Progenitor cell of endocrine pancreas (in vitro differentiated cells): ENCODE data around the gene RPAIN. TPM values are rescaled to one million over a fixed set of nuclear protein-coding genes. Genes with fewer than 3 reads are reported as not detected.

Experiments used
- DNase-seq: peaks from one replicate; pipeline ENCODE4 v3.0.0; 2021; ENCODE audit warnings: low spot score; ENCODE audit not compliant: unreplicated experiment
- H3K27ac Mint-ChIP-seq: 2 replicates; pipeline ENCODE4 v1.8.0; 2021; ENCODE audit warnings: mild to moderate bottlenecking, moderate library complexity, mixed read lengths
- H3K27me3 Mint-ChIP-seq: 2 replicates; pipeline ENCODE4 v1.8.0; 2021; ENCODE audit warnings: mixed read lengths
- H3K36me3 Mint-ChIP-seq: 2 replicates; pipeline ENCODE4 v1.8.0; 2022; ENCODE audit warnings: mixed read lengths; ENCODE audit not compliant: insufficient read depth
- H3K4me1 Mint-ChIP-seq: 2 replicates; pipeline ENCODE4 v1.8.0; 2021; ENCODE audit warnings: low read depth, mixed read lengths
- H3K4me3 Mint-ChIP-seq: 2 replicates; pipeline ENCODE4 v1.8.0; 2021; ENCODE audit warnings: low read depth, mild to moderate bottlenecking, moderate library complexity, mixed read lengths
- H3K9me3 Mint-ChIP-seq: 2 replicates; pipeline ENCODE4 v1.8.0; 2021; ENCODE audit warnings: low read depth, mixed read lengths
- total RNA-seq: library from RNA; stranded (reverse); gene quantifications from 2 replicates; pipeline ENCODE4 v1.2.1, GENCODE V29; 2021
- TF ChIP-seq, protein P1 (sequence below): fragments of 200-600 bp; sonication (generic); IDR thresholded peaks from one replicate; pipeline ENCODE4 v1.5.0; 2021; ENCODE audit warnings: antibody characterized with exemption, mild to moderate bottlenecking; ENCODE audit not compliant: unreplicated experiment

The RPAIN gene
- total RNA-seq, 1 donor from 2014 or later: 115 TPM

DNA sequence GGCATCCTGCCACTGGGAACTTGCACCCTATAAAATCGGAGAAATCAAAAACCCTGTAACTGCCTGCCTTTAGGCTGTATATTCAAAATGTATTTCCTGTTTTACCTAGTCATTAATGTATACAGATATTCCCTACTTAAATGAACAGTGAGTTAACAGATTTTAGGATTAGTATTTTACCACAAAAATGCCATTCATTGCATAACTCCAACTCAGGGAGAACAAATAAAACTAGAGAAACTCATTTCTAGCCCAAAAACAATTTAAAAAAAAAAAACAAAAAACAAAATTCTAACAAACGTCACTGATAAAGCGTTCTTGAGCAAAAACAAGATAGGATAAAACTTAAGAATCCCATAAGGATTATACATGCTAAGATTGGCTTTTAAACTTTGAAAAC lies 52.5 kb downstream of the RPAIN start:
- H3K4me3 Mint-ChIP-seq: no peak overlapping the region
- H3K9me3 Mint-ChIP-seq: no peaks in the 10 kb centered on the region
- H3K27me3 Mint-ChIP-seq: no peaks in the 10 kb centered on the region
- H3K4me1 Mint-ChIP-seq: peaks cover 6% of the 10 kb centered on the region
- H3K27ac Mint-ChIP-seq: no peak overlapping the region
- no peak for DNase-seq
- peaks cover 26% of the 10 kb centered on the region for H3K36me3 Mint-ChIP-seq
- TF ChIP-seq, protein P1, sequence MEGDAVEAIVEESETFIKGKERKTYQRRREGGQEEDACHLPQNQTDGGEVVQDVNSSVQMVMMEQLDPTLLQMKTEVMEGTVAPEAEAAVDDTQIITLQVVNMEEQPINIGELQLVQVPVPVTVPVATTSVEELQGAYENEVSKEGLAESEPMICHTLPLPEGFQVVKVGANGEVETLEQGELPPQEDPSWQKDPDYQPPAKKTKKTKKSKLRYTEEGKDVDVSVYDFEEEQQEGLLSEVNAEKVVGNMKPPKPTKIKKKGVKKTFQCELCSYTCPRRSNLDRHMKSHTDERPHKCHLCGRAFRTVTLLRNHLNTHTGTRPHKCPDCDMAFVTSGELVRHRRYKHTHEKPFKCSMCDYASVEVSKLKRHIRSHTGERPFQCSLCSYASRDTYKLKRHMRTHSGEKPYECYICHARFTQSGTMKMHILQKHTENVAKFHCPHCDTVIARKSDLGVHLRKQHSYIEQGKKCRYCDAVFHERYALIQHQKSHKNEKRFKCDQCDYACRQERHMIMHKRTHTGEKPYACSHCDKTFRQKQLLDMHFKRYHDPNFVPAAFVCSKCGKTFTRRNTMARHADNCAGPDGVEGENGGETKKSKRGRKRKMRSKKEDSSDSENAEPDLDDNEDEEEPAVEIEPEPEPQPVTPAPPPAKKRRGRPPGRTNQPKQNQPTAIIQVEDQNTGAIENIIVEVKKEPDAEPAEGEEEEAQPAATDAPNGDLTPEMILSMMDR: no peak

DNA sequence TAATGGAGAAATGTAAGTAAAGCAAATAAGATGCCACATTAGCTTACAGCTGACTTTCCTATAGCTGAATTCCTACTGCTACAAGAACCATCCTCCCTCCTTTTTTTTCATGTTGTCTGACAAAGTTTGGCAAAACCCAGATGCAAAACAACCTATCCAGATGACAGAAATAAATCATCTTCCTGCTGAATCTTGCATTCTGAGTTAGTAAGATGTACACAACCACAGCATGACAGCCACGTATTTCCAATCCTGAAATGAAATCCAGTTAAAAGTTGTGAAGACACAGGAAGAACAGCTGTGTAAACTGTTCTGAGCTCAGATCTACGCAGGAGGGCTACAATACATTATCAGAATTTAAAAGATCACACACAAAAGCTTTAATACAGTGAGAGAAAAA lies 53.9 kb downstream of the RPAIN start:
- Mint-ChIP-seq H3K9me3 (no peaks in the 10 kb centered on the region), H3K4me3 (no peak overlapping the region), H3K27ac (no peak overlapping the region), H3K27me3 (no peaks in the 10 kb centered on the region), H3K4me1 (no peaks in the 10 kb centered on the region), H3K36me3 (peaks cover 37% of the 10 kb centered on the region)
- TF ChIP-seq, protein P1: no peak
- DNase-seq: no peak

DNA sequence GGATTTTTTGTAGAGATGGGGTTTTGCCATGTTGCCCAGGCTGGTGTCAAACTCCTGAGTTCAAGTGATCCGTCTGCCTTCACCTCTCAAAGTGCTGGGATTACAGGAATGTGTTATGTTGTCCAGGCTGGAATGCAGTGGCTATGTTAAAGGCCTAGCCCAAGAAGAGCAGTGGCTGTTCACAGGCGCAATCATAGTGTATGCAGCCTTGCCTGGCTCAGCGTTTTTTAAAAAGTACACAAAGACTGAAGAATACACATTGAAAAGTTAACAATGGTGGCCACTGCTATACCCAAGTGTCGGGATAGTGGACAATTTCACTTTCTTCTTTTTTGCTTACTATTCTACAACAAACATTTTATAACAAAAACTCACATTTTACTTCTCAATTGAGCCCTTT lies 59.0 kb downstream of the RPAIN start:
- Mint-ChIP-seq H3K4me1 (peaks cover 1% of the 10 kb centered on the region), H3K27ac (no peak overlapping the region), H3K27me3 (no peaks in the 10 kb centered on the region), H3K36me3 (peaks cover 47% of the 10 kb centered on the region), H3K4me3 (no peak overlapping the region), H3K9me3 (no peaks in the 10 kb centered on the region)
- DNase-seq: no peak
- TF ChIP-seq, protein P1: no peak

DNA sequence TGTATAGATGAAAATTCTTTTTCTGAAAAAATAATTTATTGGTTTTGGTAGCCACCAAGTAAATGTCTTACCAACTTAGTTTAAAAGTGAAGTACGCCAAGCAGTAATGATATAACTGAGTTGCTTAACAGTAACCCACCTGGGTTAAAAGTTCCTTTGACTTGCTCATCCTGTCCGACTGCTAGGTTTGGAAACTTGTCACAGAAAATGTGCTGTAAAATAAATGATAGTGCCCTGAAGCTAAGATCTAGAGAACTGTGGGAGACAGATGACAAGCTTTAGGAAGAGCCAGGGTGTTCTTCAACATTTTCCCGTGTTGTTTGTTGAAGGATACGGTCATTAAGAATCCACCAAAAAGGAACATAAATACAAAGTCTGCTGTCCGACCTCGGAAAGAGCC lies 61.0 kb downstream of the RPAIN start:
- TF ChIP-seq, protein P1: no peak
- Mint-ChIP-seq H3K27me3 (no peaks in the 10 kb centered on the region), H3K4me1 (peaks cover 12% of the 10 kb centered on the region), H3K36me3 (peaks cover 38% of the 10 kb centered on the region), H3K9me3 (no peaks in the 10 kb centered on the region), H3K4me3 (no peak overlapping the region), H3K27ac (no peak overlapping the region)
- no peak for DNase-seq

DNA sequence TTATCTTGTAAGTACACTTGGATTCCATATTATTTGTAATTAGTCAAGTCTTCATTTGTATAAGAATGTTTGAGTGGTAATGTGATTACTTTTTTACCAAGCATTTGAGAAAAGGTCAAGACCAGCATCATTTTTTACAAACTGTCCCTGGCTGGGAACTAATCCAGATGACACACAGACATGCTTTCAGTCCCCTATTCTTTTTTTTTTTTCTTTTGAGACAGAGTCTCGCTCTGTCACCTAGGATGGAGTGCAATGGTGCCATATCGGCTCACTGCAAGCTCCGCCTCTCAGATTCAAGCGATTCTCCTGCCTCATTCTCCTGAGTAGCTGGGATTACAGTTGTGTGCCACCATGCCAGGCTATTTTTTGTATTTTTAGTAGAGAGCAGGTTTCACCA lies 61.5 kb downstream of the RPAIN start:
- no peak overlapping the region for H3K27ac Mint-ChIP-seq
- H3K9me3 Mint-ChIP-seq: no peaks in the 10 kb centered on the region
- H3K36me3 Mint-ChIP-seq: peaks cover 36% of the 10 kb centered on the region
- TF ChIP-seq, protein P1: no peak
- DNase-seq: no peak
- H3K4me1 Mint-ChIP-seq: peaks cover 12% of the 10 kb centered on the region
- no peak overlapping the region for H3K4me3 Mint-ChIP-seq
- no peaks in the 10 kb centered on the region for H3K27me3 Mint-ChIP-seq

Other genes with a start within 250 kb of the RPAIN start
- 23.8 and 26.1 TPM in 2 replicates for gene ZNF594, start 228.3 kb upstream of the RPAIN start, total RNA-seq
- not detected in 2 replicates for gene SCIMP, start 185.3 kb upstream of the RPAIN start, total RNA-seq
- 46.2 and 50.1 TPM in 2 replicates for gene RABEP1, start 137.9 kb upstream of the RPAIN start, total RNA-seq
- gene NUP88, start 520 bp upstream of the RPAIN start, total RNA-seq: 64.9 and 79.0 TPM in 2 replicates
- 108 and 123 TPM in 2 replicates for gene C1QBP, start 19.0 kb downstream of the RPAIN start, total RNA-seq
- 26.0 and 26.9 TPM in 2 replicates for gene DHX33, start 48.8 kb downstream of the RPAIN start, total RNA-seq
- gene DERL2, start 66.0 kb downstream of the RPAIN start, total RNA-seq: 84.6 and 94.4 TPM in 2 replicates
- gene MIS12, start 66.4 kb downstream of the RPAIN start, total RNA-seq: 27.4 and 30.0 TPM in 2 replicates
- gene NLRP1, start 164.3 kb downstream of the RPAIN start, total RNA-seq: 24.0 and 25.3 TPM in 2 replicates